Stomach (tissue), 4 donors: Measurements from ENCODE around the gene FABP6.

ENCODE experiments used
- POLR2A ChIP-seq, 4 donors: fragments of 450-650 bp; IDR thresholded peaks; one replicate each; pipeline ENCODE4 v1.6.1; 2016; ENCODE audit warnings: antibody characterized with exemption in 4 of 4, control low read depth in 2 of 4, mild to moderate bottlenecking in 1 of 4, moderate library complexity in 1 of 4
- POLR2AphosphoS5 ChIP-seq, 3 donors: sonication (generic); formaldehyde crosslinking; IDR thresholded peaks; one replicate each; pipeline ENCODE4 v1.6.1; 2016; ENCODE audit warnings: antibody characterized with exemption in 3 of 3

DNA sequence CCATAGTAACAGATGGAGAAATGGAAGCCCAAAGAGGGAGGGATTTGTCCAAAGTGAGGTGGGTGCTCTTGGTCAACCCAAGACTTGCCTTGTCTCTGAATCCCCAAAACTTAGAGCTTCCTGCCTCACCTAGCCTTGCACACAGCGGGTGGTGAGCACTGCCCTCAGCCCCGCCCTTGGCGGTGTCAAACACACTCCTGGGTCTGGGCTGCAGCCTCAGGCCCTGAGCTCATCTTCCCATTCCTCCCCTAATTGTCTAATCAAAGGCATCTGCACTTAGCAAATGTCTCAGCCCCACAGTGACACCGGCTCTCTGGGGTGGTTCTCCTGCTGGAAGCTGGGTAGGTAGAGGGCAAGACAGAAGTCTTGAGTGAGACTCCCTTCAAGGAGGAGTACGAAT, 20.9 kb downstream of the FABP6 start:
- TF ChIP-seq POLR2A (IDR thresholded peaks at IDR 0.05) (no peak), POLR2AphosphoS5 (IDR thresholded peaks at IDR 0.05) (no peak)
